ENCODE measurements around the gene PLCD1.
"Not testable (repeated sequence)": the region's sequence is repeated elsewhere in the genome, so short reads cannot be mapped to it uniquely, and the experiment has no call there.

PLCD1 gene

DNA sequence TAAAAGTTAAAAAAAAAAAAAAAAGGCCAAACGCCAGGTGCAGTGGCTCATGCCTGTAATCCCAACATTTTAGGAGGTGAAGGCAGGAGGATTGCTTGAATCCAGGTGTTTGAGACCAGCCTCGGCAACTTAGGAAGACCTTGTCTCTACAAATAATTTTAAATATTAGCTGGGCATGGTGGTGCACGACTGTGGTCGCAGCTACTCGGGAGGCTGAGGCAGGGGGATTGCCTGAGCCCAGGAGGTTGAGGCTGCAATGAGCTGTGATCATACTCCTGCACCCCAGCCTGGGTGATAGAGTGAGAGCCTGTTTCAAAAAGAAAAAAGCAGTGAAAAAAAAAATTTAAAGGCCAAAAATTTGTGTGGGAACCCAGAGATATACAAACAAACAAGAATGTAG is 6.8 kb upstream of the PLCD1 start:
- DNase-seq: no peak

DNA sequence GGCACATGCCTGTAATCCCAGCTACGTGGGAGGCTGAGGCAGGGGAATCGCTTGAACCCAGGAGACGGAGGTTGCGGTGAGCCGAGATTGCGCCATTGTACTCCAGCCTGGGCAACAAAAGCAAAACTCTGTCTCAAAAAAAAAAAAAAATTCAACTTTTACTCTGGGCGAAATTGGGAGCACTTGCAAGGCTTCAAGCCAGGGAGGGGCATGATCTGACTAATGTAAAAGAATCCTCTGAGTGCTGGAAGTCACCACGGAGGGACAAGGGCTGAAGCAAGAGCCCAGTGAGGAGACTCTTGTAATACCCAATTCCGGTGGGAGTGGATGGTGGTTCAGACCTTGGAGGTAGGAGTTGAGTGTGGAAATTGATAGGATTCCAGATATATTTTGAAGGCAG is 4.9 kb upstream of the PLCD1 start:
- not testable (repeated sequence) for DNase-seq

DNA sequence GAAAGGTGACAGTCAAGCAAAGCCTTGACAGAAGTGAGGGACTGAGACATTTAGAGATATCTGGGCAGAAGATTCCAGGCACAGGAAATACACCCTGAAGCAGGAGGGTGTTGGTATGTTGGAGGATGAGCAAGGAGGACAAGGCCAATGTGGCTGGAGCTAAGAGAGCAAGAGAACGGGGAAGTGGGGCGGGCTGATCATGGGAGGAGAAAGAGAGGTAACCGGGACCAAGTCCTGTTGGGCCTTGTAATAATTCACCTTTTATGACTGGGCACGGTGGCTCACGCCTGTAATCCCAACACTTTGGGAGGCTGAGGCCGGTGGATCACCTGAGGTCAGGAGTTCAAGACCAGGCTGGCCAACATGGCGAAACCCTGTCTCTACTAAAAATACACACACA is 4.1 kb upstream of the PLCD1 start:
- DNase-seq: not testable (repeated sequence)

DNA sequence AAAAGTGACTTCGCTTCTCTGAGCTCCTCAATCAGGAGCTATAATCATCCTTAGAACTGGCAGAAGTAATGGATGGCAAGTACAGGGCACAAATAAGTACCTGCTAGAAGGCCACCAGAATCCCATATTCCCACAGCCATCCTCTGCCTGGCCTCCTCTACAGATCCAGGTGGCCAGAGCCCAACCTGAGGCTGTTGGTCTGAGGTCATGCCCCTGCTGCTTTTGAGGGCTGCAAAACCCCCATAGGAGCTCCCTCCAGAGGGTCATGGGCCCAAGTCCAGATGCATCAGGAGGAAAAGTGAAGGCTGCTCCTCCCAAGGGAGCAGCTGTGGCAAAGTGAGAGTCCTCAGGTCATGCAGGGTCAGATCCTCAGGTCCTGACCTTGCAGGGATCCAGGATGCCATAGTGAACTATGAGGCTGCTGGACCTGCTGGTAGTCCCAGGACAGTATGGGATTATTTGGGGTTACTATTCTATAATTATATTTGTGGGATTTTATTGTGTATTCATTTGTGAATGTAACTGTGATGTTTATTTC is 3.0 kb upstream of the PLCD1 start:
- no peak for DNase-seq

DNA sequence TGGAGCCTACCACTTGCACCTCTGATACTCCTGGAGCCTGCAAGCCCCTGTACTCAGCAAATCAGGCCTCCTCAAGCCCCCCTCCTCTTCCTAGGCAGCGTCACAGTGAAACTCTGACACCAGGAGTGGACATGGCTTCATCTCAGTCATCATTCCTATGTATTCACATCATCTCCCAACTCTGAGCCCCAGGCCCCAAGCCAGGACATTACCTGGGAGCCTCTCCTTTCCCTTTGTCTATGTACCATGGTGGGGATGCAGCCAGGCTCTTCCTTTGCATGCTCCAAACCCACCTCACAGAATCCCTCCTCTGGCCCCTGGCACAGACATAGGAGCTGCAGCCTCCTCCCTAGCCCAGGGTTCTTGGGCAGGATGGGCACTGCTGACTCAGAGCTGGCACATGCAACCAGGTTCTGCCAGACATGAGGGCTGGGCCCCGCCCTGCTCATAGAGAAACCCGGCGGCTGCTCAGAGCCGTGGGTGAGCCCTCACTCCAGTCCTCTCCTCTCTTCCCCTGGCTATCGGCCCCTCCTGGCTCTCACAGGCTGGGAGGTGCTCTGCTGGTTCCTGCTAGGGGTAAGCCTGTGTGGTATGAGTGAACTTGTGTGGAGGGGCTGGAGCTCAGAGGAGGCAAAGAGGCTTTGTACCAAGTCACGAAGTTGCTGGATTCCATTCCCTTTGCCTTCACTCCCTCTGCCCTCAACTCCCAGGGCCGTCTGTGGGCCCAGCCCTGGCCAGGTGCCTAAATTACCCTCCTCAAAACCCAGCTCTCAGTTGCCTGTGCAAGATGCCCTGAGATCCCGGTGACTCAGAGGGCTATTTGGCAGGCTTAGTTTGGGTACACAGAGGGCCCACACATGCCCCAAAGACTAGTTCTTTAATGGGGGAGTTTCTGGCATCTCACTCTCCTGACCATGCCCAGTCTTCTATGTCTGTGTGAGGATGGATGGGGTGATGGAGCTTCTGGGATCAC is 1.9 kb upstream of the PLCD1 start:
- DNase-seq: no peak

DNA sequence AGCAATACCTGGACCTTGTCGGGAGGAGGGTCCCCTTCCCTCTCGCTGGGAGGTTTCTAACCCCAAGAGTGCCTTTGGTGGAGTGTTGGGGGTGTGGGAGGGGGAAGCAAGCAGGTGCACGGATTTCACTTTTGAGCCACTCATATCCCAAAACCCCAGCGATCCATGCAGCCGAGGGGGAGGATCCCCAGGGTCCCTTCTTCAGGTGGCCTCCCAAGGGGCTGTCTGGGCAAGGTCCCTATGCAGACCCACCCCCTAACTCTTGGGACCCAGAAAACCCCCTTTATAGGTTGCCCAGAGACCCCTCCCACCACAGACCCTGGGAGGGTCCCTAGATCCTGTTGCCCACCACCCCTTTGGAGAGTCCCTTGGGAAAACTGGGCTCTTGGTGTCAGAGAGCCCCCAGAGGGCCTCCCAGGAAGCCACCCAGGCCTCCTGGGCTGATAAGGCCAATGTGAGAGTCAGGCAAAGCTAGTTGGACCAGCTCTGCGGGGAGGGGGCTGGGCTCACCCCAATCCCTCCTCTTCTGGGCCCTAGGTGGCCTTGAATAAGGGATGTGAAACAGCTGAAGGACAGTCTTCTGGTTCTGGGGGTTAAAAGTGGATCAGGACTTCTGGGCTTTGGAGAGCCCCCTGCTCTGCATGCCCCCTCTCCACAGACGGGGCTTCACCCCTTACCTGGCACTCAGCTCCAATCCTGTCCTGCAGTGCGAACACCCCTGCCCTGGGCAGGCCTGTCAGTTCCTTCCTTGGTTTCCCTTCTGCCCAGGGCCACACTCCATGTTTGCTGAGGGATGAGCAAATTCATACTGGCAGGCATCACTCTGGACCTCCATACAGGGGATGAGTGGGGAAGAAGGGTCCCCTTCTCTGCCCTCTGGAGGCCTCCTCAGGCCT is 932 bp upstream of the PLCD1 start:
- no peak for DNase-seq

DNA sequence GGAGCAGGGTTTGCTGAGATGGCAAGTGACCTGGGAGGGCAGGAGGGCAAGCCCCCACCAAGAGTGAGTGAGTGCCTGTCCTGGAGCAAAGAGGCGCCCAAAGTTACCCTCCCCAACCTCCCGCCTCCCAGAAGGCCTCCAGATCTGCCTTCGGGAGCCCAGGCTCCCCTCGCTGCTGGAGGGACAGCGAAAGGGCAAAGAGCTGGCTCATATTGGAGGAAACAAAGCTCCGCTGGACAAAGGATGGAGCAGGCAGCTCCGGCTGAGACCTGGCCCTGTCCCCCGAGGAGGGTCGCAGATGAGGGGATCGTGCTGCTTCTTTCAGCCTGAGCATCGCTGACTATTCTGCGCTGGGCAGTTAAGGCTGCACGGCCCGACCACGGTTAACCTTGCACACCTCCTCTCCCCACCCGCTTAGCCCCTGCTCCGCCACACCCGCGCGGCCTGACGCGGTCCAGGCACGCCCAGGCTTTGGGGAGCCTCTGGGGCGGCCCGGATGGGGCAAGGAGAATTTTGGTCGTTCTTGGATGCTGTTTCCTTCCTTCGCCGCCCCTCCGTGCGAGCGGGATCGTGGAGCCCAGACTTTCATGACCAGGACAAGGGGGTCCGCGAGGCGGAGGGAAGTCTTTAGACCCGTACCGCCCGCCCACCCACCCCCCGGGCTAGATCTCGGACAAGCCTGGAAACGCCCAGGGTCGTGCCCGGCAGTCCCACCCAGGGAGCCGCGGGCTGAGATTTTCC is 651 bp downstream of the PLCD1 start:
- no peak for DNase-seq

DNA sequence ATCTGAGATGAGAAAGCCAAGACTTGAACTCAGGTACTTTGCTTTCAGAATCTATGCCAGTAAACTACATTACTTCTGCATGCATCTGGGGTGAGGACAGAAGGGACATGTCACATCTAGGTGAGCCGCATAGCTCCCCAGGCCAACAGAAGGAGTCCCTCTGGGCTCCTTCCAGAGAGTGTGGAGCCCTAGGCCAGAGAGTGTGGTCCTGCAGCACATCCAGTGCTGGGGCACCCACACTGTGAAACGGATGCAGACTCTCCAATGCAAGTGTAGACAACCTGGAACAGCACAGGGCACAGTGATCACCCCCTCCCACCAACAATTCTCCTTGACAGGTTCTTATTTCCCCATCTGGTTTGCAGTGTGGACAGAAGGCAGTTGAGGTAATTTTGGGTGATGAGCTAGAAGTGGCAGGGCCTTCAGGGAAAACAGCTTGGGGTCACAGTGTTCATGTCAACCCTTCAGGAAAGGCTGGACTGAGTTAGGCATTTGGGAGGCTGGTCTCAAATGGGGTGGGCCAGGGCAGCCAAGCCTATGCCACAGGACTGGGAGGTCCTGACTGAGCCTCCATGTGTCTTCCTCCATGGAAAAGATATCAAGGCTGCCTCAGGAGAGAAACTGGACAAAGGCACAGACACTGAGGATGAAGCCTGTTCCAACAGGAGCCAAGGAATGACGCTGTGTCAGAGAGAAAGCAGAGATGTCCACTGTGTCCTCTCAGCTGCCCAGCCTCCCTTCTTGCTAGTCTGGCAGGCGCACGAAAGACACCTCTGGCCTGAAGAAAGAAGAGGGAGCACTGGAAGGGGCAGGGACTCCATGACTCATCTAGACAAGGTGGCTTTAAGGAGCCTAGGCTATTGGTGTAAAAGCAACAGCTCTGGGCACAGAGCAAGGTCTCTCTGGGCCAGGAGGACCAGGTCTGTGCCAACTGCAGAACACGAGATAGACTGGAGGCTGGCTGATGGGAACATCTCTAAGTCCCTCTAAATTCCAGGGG is 1.7 kb downstream of the PLCD1 start:
- no peak for DNase-seq

DNA sequence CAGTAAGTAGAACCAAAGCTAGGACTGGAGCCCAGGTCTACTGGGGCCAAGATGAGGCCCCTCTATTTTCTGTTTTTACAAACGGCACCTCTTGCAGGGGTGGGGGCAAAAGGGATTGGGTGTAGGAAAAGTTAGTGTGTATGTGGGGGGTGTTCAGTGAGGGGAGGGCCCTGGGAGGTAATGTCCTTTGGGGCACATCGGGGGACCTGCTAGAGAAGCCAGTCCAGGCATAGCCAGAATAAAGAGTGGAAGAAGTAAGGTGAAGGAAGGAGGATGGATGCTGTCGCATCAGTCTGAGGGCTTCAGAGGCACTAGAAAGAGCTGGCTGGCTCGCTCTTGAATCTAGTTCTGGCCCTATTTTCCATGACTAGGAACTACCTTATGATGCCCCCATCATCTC is 2.6 kb downstream of the PLCD1 start:
- no peak for DNase-seq

DNA sequence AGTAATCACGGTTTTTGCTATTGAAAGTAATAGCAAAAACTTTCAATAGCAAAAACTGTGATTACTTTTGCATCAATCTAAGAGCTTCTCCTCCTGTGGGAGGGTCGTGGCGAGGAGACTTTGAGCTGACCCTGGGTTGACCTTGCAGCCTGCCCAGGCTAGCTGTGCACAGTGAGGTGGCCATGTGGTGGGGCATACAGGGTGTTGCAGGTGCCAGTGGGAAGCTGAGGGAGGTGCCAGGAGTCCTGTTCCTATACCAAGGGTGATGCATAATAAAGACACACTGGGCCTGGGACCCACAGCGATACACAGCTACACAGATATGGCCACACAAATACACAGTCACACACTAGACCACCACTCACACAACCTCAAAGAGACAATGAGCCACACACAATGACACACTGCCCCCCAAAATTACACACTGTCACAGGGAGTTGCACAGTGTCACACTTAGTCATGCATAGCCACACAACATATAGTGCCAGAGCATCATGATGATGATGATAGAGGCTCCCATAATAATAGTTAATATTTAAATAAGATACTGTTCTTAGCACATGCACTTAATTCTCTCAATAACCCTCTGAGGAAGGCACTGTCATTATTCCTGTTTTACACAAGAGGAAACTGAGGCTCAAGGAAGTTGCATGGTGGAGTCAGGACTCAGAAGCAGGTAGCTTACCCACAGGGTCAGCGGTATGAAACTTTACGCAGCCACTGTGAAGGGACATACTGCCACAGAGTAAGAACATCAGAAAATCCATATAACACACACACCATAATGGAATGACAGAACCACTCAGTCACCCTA is 6.3 kb downstream of the PLCD1 start:
- DNase-seq: no peak

DNA sequence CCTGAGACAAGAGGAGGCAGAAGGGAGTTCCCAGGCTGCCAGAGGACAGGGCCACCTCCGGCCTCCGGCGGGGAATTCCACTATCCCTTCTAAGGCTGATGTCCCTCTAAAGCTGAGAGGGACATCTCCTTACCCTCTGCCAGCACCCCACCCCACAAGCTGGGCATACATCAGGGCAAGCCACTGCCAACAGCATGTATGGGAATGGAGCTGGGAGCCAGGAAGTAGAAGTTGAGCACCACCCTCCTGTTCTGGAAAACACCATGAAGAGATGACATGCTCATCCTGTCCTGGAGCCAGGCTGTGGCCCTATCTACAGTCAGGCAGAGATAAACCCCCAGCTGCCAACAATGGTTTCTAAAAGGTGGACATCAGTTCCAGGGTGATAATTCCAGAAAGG is 7.1 kb downstream of the PLCD1 start:
- no peak for DNase-seq

DNA sequence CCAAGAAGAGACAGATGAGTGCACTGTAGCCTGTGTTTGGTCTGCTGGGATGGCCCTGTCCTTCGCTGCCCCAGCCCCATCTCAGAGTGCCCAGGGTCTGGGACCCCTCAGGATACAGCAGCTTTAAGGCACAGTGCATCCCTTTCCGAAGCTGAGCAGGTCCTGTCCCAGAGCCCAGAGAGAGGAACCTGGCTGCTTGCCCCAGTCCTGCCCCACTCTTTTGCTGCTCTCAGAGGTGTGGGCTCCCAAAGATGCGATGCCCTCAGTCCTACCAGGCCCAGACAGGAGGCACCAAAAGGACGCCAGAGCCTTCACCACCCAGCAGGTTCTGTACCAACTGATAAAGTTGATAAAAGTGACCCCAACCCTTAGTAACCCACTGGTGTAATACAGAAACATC is 8.2 kb downstream of the PLCD1 start:
- DNase-seq: no peak

DNA sequence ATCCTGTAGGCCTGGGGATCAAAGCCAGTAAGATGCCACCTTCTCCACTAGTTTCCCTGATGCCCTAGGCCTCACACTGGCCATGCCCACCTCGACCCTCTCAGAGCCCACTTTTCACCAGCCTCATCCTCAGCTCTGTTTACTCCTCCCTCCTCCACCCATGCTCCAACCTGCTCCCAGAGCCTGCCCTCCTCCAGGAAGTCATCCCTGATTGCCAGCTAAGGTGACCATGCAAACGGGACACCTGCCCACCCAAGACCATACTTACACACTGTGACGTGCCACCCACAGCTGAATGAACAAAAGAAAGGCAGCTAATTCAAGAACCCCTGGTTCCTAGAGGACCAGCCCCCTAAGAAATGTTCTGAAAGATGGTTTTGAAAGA is 9.1 kb downstream of the PLCD1 start:
- DNase-seq: no peak

DNA sequence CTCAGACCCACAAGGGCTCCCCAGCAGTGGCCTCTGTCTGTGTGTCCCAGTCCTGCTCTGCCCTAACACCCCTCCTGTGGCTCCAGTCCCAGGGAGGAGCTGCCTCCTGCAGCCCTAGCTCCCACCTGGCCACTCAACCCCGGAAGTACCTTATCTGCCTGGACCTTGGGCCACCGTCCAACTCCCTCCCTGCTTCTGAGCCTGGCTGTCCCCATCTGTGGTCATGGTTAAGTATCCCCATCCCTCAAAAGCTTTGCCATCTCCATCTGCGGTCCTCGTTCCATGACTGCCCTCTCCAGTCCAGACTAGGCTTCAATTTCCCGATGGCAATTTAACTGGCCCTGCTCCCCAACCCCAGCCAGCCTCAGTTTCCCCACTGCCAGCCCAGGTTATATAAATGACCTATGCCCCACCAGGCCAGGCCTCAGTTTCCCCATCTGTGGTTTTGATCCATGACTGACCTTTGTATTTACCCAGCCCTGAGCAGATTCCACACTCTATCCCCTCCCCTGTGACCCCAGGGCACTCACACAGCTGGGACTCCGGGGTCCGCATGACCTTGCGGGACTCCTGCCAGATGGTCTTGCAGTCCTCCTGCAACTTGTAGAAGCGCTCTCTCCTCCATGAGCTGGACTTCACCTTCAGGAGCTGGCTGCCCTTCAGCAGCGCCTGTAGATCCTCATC is 9.6 kb downstream of the PLCD1 start:
- no peak for DNase-seq

DNA sequence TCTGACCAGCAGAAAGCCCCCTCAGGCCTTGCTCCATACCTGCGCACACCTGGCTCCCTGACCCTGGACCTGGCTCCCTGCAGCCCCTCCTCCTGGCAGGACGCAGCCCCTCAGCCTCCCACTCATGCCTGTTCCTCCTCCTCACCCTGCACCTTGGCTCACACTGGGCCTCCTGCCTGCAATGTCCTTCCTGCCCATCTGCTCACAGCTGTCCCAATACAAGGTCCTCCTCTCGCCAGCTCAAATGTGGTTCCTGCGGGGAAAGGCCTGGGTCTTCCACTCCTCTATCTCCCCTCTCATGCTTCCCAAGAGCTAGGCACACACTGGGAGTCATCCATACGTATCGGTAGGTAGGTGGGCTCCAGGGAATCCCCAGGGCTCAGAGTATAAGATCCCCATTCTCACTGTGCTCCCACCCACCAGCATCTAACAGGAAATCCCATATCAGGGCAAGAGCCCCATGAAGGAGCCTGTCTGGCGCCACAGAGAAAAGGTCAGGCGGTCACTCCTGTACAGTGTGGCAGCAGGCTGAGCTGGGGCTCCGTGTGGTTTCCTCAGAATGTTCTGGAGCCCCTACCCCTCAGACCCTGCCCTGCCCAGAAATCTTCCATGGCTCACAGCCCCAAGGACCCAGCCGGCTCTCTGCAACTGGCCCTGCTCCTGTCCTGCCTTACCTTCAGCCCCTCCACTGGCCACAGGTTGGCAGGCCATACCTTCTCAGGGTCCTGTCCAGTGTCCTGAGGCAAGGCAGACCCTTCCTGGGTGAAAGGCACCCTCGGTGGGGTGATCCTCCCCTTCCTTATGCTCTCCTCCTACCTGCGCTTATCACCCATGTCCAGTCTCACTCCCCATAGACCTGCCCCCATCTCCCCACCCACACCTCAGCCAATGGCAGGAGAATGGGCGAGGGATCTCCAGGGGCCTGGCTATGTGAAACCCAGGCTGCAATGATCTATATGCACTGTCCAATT is 10.9 kb downstream of the PLCD1 start:
- DNase-seq: no peak

DNA sequence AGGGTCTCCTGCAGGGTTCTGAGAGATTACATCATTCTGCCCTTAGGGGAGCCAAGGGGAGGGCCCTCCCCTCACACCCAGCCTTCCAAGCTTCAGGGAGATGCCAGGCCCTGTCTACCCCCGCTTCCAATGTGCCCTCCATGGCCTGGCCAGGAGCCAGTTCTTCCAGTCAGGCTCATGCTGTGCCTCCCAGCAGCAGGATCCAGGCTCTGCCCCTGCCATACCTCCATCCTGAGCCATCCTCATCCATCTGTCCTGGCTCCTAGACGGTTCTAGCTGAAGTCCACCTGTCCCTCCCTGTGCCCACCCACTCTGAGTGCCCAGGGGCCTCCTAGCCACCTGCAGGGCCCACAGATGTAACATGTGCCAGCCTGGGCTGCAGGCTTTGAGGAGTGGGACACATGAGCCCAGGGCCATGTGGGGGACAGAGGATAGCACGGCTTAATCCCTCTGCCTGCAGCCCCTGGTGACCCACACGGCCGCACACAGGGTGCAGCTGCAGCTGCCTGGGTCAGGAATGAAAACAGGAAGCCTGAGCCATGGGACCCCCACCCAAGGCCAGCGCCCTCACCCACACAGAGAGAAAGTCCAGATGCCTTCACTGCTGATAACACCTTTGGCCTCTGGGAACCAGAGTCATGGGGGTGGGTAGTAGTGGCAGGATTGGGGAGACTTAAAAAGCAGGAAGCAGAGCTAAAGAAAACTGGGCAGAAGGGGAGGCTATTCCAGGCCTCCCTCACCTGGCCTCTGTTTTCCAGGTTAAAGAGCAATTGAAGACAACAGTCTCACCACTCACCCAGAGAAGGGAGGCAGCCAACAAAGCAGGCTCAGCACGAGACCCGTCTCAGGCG is 11.8 kb downstream of the PLCD1 start:
- DNase-seq: no peak

DNA sequence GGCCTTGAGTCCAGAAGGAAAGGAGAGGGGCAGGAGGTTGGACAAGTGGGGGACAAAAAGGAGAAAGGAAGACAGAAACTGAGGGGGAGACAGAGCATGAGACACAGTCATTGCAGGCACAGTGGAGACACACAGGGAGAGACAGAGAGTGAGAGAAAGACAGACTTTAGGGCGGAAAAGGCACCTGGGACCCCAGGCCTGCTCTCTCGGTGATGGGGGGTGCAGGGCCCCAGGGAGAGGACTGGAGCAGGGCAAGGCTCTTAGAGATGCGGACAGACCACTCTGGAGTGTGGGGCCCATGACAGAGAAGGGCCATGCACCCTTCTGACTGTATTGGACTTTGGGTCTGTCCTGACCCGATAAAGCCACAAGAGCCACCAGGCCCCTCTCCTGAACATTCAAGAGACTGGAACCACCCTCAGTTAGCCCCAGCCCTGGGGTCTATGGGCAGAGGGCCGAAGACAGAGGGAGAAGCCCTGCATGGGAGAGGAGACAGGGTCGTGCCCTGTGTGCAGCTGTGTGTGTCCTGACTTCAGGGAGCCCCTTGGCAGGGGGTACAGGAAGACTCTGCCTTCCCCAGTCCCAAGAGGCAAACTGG is 12.5 kb downstream of the PLCD1 start:
- no peak for DNase-seq

All from SIG-M5 (cell line).